GM03348 (cell line): Measurements from ENCODE around the gene APOC4.
"Not testable (repeated sequence)": the region's sequence is repeated elsewhere in the genome, so short reads cannot be mapped to it uniquely, and the experiment has no call there.

Experiments used
- DNase-seq: peaks from one replicate; pipeline ENCODE4 v3.0.0; 2012; ENCODE audit warnings: low spot score

The APOC4 gene

GRCh38 chr19:44914433-44915206 is 27.4 kb upstream of the APOC4 start, which contains the start of gene APOC1:
Gene APOC1, plus strand, starts transcription at chr19:44914608. Its CDS starts 284 bp downstream, at chr19:44914892.
- DNase-seq, result peak; percentile 94

GRCh38 chr19:44924243-44924725 is 17.8 kb upstream of the APOC4 start:
- no peak for DNase-seq

- DNase-seq, result peak; percentile 43
Observed at GRCh38 chr19:44925114-44925891, 16.7 kb upstream of the APOC4 start.

- DNase-seq, result not testable (repeated sequence)
Observed at GRCh38 chr19:44926245-44927077, 15.6 kb upstream of the APOC4 start.

- DNase-seq, result no peak
Observed at GRCh38 chr19:44927746-44928145, 14.3 kb upstream of the APOC4 start.

- no peak for DNase-seq
Observed at GRCh38 chr19:44930088-44930487, 11.9 kb upstream of the APOC4 start.

GRCh38 chr19:44931541-44931940 is 10.5 kb upstream of the APOC4 start:
- no peak for DNase-seq

GRCh38 chr19:44939668-44940067 is 2.4 kb upstream of the APOC4 start:
- DNase-seq, result no peak

- no peak for DNase-seq
Observed at GRCh38 chr19:44943801-44944249, 1.8 kb downstream of the APOC4 start.

GRCh38 chr19:44947041-44947581 is 5.1 kb downstream of the APOC4 start:
- DNase-seq, result no peak

GRCh38 chr19:44948237-44948636 is 6.2 kb downstream of the APOC4 start:
- no peak for DNase-seq

GRCh38 chr19:44948763-44949374 is 6.8 kb downstream of the APOC4 start:
- no peak for DNase-seq

GRCh38 chr19:44949550-44949949 is 7.5 kb downstream of the APOC4 start:
- no peak for DNase-seq

- DNase-seq, result peak; percentile 88
Observed at GRCh38 chr19:44951179-44952159, 9.4 kb downstream of the APOC4 start.

GRCh38 chr19:44954278-44954648 is 12.2 kb downstream of the APOC4 start:
- no peak for DNase-seq

GRCh38 chr19:44954649-44955504 is 12.8 kb downstream of the APOC4 start, which contains the start of gene CLPTM1:
Gene CLPTM1, plus strand, starts transcription at chr19:44955380. Its CDS starts 16 bp downstream, at chr19:44955396.
- peak; percentile 99 for DNase-seq

- peak; percentile 25 for DNase-seq
Observed at GRCh38 chr19:44955505-44956439, 13.7 kb downstream of the APOC4 start.

- DNase-seq, result no peak
Observed at GRCh38 chr19:44957526-44957925, 15.5 kb downstream of the APOC4 start.
